Neural cell (in vitro differentiated cells): ENCODE results near the gene SLC43A1. TPM values are rescaled to one million over a fixed set of nuclear protein-coding genes. Genes with fewer than 3 reads are reported as not detected.

Source experiments
- H2AFZ ChIP-seq: fragments of 200-600, 300-800 bp; sonication (generic), shearing (Covaris generic); 2 replicates; pipeline ENCODE4 v1.6.0; 2014; ENCODE audit warnings: low read depth, mild to moderate bottlenecking, antibody characterized with exemption, low read length, moderate library complexity
- H3F3A ChIP-seq: fragments of 200-600 bp; shearing (Covaris generic); 2 replicates; pipeline ENCODE4 v1.6.1; 2016; ENCODE audit warnings: mild to moderate bottlenecking, moderate library complexity, mixed read lengths, antibody characterized with exemption, low read length; ENCODE audit not compliant: insufficient read depth, poor library complexity, severe bottlenecking
- H3K27ac ChIP-seq: fragments of 200-600, 300-800 bp; sonication (generic), shearing (Covaris generic); 2 replicates; pipeline ENCODE4 v1.5.1; 2014; ENCODE audit warnings: mild to moderate bottlenecking, low read length, moderate library complexity
- H3K27me3 ChIP-seq: fragments of 300-800, 200-600 bp; sonication (generic), shearing (Covaris generic); 2 replicates; pipeline ENCODE4 v1.6.0; 2014; ENCODE audit warnings: mild to moderate bottlenecking, low read depth, low read length, moderate library complexity; ENCODE audit not compliant: insufficient read depth
- H3K36me3 ChIP-seq: fragments of 300-800, 200-600 bp; sonication (generic), shearing (Covaris generic); 2 replicates; pipeline ENCODE4 v1.5.1; 2014; ENCODE audit warnings: mild to moderate bottlenecking, antibody characterized with exemption, low read length, moderate library complexity; ENCODE audit not compliant: insufficient read depth
- H3K4me2 ChIP-seq: fragments of 300-800, 200-600 bp; sonication (generic), shearing (Covaris generic); 2 replicates; pipeline ENCODE4 v1.6.0; 2014; ENCODE audit warnings: mild to moderate bottlenecking, low read length
- H3K4me3 ChIP-seq: fragments of 300-800, 200-600 bp; sonication (generic), shearing (Covaris generic); 2 replicates; pipeline ENCODE4 v1.5.1; 2014; ENCODE audit warnings: mild to moderate bottlenecking, low read length, moderate library complexity
- H3K79me2 ChIP-seq: fragments of 200-600 bp; shearing (Covaris generic); replicated peaks from 2 replicates; pipeline ENCODE4 v1.6.0; 2014; ENCODE audit warnings: mild to moderate bottlenecking, low read length, moderate library complexity; ENCODE audit not compliant: insufficient read depth
- H3K9ac ChIP-seq: fragments of 300-800, 200-600 bp; sonication (generic), shearing (Covaris generic); 2 replicates; pipeline ENCODE4 v1.6.1; 2016; ENCODE audit warnings: mild to moderate bottlenecking, low read length, mixed read lengths
- H3K9me2 ChIP-seq: fragments of 200-600 bp; shearing (Covaris generic); 2 replicates; pipeline ENCODE4 v1.6.1; 2016; ENCODE audit warnings: mild to moderate bottlenecking, low read length, mixed read lengths; ENCODE audit not compliant: insufficient read depth
- H3K9me3 ChIP-seq: fragments of 200-600, 300-800 bp; sonication (generic), shearing (Covaris generic); 2 replicates; pipeline ENCODE4 v1.6.1; 2016; ENCODE audit warnings: mild to moderate bottlenecking, mixed run types, low read length, moderate library complexity, mixed read lengths
- H4K20me1 ChIP-seq: fragments of 200-600 bp; shearing (Covaris generic); 2 replicates; pipeline ENCODE4 v1.6.1; 2016; ENCODE audit warnings: mild to moderate bottlenecking, mixed run types; ENCODE audit not compliant: insufficient read depth
- CTCF ChIP-seq: fragments of 450-650 bp; IDR thresholded peaks from 2 replicates; pipeline ENCODE4 v1.5.1; 2014; ENCODE audit warnings: antibody characterized with exemption, mild to moderate bottlenecking, moderate library complexity; ENCODE audit not compliant: poor library complexity, severe bottlenecking
- EP300 ChIP-seq: fragments of 450-650 bp; conservative IDR thresholded peaks from 2 replicates; pipeline ENCODE4 v1.6.1; 2014; ENCODE audit warnings: antibody characterized with exemption, mild to moderate bottlenecking, moderate library complexity; ENCODE audit not compliant: poor library complexity, severe bottlenecking
- EZH2 ChIP-seq: fragments of 200-600, 300-800 bp; shearing (Covaris generic), sonication (generic); IDR thresholded peaks from 2 replicates; pipeline ENCODE4 v1.6.1; 2014; ENCODE audit warnings: antibody characterized with exemption, low read length, borderline replicate concordance, mild to moderate bottlenecking; ENCODE audit not compliant: insufficient read depth, poor library complexity, severe bottlenecking
- MXI1 ChIP-seq: fragments of 450-650 bp; conservative IDR thresholded peaks from 2 replicates; pipeline ENCODE4 v1.6.1; 2014; ENCODE audit warnings: antibody characterized with exemption, mild to moderate bottlenecking; ENCODE audit not compliant: poor library complexity, severe bottlenecking
- POLR2AphosphoS5 ChIP-seq: IDR thresholded peaks from 2 replicates; pipeline ENCODE4 v1.6.1; 2012
- RAD21 ChIP-seq: fragments of 450-650 bp; conservative IDR thresholded peaks from 2 replicates; pipeline ENCODE4 v1.6.1; 2014; ENCODE audit warnings: antibody characterized with exemption, mild to moderate bottlenecking, moderate library complexity
- REST ChIP-seq: IDR thresholded peaks from 2 replicates; pipeline ENCODE4 v1.6.1; 2012; ENCODE audit warnings: borderline replicate concordance
- SMC3 ChIP-seq: fragments of 450-650 bp; conservative IDR thresholded peaks from 2 replicates; pipeline ENCODE4 v1.6.1; 2014; ENCODE audit warnings: antibody characterized with exemption, mild to moderate bottlenecking, moderate library complexity; ENCODE audit not compliant: poor library complexity
- TAF1 ChIP-seq: IDR thresholded peaks from 2 replicates; pipeline ENCODE4 v1.6.1; 2012; ENCODE audit warnings: low read depth
- polyA plus RNA-seq: library from polyadenylated mRNA; depleted of rRNA; stranded (reverse); fragments of >200 nt; gene quantifications from 2 replicates; pipeline ENCODE4 v1.2.3, GENCODE V29; 2014

SLC43A1 gene
- polyA plus RNA-seq, 1 donor from 2014 or later: 3.3 TPM

- Histone ChIP-seq H2AFZ (no peak overlapping the region), H3K27me3 (peaks cover 23% of the 10 kb centered on the region), H3K36me3 (no peaks in the 10 kb centered on the region), H3K9me2 (no peaks in the 10 kb centered on the region), H3K9ac (no peak overlapping the region), H3K4me2 (no peak overlapping the region), H3K9me3 (no peaks in the 10 kb centered on the region), H3K4me3 (no peak overlapping the region), H3F3A (no peaks in the 10 kb centered on the region), H4K20me1 (no peaks in the 10 kb centered on the region), H3K79me2 (no peaks in the 10 kb centered on the region), H3K27ac (no peak overlapping the region)
- no peak for TF ChIP-seq CTCF
These were observed 38.6 kb downstream of the SLC43A1 start for GRCh38 chr11:57476757-57477506.

GRCh38 chr11:57476047-57476756, 39.3 kb downstream of the SLC43A1 start:
- Histone ChIP-seq H3K4me2 (no peak overlapping the region), H3K9ac (no peak overlapping the region), H3K9me2 (no peaks in the 10 kb centered on the region), H3K4me3 (no peak overlapping the region), H3K36me3 (no peaks in the 10 kb centered on the region), H3K27ac (no peak overlapping the region), H2AFZ (no peak overlapping the region), H3K9me3 (no peaks in the 10 kb centered on the region), H3K79me2 (no peaks in the 10 kb centered on the region), H4K20me1 (no peaks in the 10 kb centered on the region), H3F3A (no peaks in the 10 kb centered on the region), H3K27me3 (peaks cover 17% of the 10 kb centered on the region)
- no peak for TF ChIP-seq TAF1
- no peak for TF ChIP-seq EZH2
- TF ChIP-seq CTCF: no peak
- no peak for TF ChIP-seq POLR2AphosphoS5
- TF ChIP-seq SMC3: no peak
- no peak for TF ChIP-seq REST
- TF ChIP-seq EP300: no peak
- no peak for TF ChIP-seq RAD21
- no peak for TF ChIP-seq MXI1
